HG03103 (cell line): ENCODE results near the gene IKBKE.
"Not testable (repeated sequence)": the region's sequence is repeated elsewhere in the genome, so short reads cannot be mapped to it uniquely, and the experiment has no call there.

Source experiments
- ATAC-seq: cut with Tn5 transposase; IDR thresholded peaks from one replicate; pipeline ENCODE4 v1.9.1; 2021; ENCODE audit warnings: low read depth; ENCODE audit not compliant: unreplicated experiment

Gene IKBKE

GRCh38 chr1:206472024-206472423 lies 1.7 kb downstream of the IKBKE start:
- ATAC-seq, result no peak

- ATAC-seq, result no peak
These were observed 2.2 kb downstream of the IKBKE start for GRCh38 chr1:206472454-206472853.

GRCh38 chr1:206472886-206473285 lies 2.6 kb downstream of the IKBKE start:
- no peak for ATAC-seq

- ATAC-seq, result no peak
These were observed 5.8 kb downstream of the IKBKE start for GRCh38 chr1:206476058-206476457.

GRCh38 chr1:206476591-206476990 lies 6.3 kb downstream of the IKBKE start:
- ATAC-seq, result no peak

- ATAC-seq, result no peak
These were observed 6.8 kb downstream of the IKBKE start for GRCh38 chr1:206477110-206477509.

GRCh38 chr1:206477581-206478380 lies 7.5 kb downstream of the IKBKE start:
- ATAC-seq, result no peak

- ATAC-seq, result no peak
These were observed 8.5 kb downstream of the IKBKE start for GRCh38 chr1:206478746-206479145.

- ATAC-seq, result no peak
These were observed 9.2 kb downstream of the IKBKE start for GRCh38 chr1:206479183-206480125.

GRCh38 chr1:206480211-206480610 lies 9.9 kb downstream of the IKBKE start:
- ATAC-seq, result no peak

- no peak for ATAC-seq
These were observed 12.3 kb downstream of the IKBKE start for GRCh38 chr1:206482611-206483010.

- not testable (repeated sequence) for ATAC-seq
These were observed 13.6 kb downstream of the IKBKE start for GRCh38 chr1:206483864-206484263.

GRCh38 chr1:206484901-206485300 lies 14.6 kb downstream of the IKBKE start:
- ATAC-seq, result no peak

GRCh38 chr1:206486995-206487788 lies 16.9 kb downstream of the IKBKE start:
- no peak for ATAC-seq

GRCh38 chr1:206487970-206488369 lies 17.7 kb downstream of the IKBKE start:
- ATAC-seq, result no peak

- no peak for ATAC-seq
These were observed 18.2 kb downstream of the IKBKE start for GRCh38 chr1:206488466-206488865.

- ATAC-seq, result no peak
These were observed 19.9 kb downstream of the IKBKE start for GRCh38 chr1:206489980-206490770.

GRCh38 chr1:206490771-206491405 lies 20.6 kb downstream of the IKBKE start:
- ATAC-seq, result no peak

GRCh38 chr1:206491616-206492015 lies 21.3 kb downstream of the IKBKE start:
- ATAC-seq, result no peak
